GM13977 (cell line): ENCODE measurements around the gene PSPN.
"Not testable (repeated sequence)": the region's sequence is repeated elsewhere in the genome, so short reads cannot be mapped to it uniquely, and the experiment has no call there.

Experiments
- DNase-seq: peaks from one replicate; pipeline ENCODE4 v3.0.0; 2012; ENCODE audit warnings: low spot score
- in situ Hi-C: fragments of 300-500 bp; cut with MboI; formaldehyde crosslinking; loops from one replicate; pipeline ENCODE4 v1.12.0; 2022; ENCODE audit warnings: low sequenced_read_pairs, low pct_unique_long_range_greater_than_20kb, mixed read lengths, inconsistent platforms; ENCODE audit not compliant: unreplicated experiment
- TF ChIP-seq, protein P1 (sequence below): IDR thresholded peaks from 2 replicates; pipeline ENCODE4 v1.5.1; 2012; ENCODE audit warnings: mild to moderate bottlenecking, control low read depth; ENCODE audit not compliant: insufficient read depth; ENCODE audit errors: extremely low read depth, missing control alignments

PSPN gene

GRCh38 chr19:6359568-6360341 is 16.0 kb downstream of the PSPN start:
- no peak for DNase-seq
- in situ Hi-C loops, result no loop called here
- TF ChIP-seq, protein P1, sequence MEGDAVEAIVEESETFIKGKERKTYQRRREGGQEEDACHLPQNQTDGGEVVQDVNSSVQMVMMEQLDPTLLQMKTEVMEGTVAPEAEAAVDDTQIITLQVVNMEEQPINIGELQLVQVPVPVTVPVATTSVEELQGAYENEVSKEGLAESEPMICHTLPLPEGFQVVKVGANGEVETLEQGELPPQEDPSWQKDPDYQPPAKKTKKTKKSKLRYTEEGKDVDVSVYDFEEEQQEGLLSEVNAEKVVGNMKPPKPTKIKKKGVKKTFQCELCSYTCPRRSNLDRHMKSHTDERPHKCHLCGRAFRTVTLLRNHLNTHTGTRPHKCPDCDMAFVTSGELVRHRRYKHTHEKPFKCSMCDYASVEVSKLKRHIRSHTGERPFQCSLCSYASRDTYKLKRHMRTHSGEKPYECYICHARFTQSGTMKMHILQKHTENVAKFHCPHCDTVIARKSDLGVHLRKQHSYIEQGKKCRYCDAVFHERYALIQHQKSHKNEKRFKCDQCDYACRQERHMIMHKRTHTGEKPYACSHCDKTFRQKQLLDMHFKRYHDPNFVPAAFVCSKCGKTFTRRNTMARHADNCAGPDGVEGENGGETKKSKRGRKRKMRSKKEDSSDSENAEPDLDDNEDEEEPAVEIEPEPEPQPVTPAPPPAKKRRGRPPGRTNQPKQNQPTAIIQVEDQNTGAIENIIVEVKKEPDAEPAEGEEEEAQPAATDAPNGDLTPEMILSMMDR, result no peak

DNA sequence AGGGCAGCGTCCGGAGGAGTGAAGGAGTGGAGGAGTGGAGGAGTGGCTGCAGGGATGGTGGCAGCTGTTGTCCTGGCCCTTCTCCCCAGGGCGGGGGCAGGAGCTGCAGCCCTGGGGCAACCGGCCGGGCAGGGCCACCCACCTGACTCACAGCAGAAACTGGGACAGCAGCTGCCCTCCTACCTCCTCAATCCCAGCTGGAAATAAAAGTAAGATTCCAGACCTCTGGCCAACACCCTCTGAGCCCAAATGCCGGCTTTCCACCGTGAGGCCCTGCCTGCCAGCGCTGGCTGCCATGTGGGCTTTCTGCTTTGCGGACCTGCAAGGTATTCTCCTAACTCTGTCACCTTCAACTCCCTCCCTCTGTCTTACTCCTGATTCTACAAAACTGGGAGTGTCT is 17.7 kb downstream of the PSPN start:
- TF ChIP-seq, protein P1, result no peak
- DNase-seq, result no peak
- in situ Hi-C loops, result no loop called here

GRCh38 chr19:6357174-6357573 is 18.6 kb downstream of the PSPN start:
- no peak for DNase-seq
- in situ Hi-C loops, result no loop called here
- TF ChIP-seq, protein P1, result no peak

DNA sequence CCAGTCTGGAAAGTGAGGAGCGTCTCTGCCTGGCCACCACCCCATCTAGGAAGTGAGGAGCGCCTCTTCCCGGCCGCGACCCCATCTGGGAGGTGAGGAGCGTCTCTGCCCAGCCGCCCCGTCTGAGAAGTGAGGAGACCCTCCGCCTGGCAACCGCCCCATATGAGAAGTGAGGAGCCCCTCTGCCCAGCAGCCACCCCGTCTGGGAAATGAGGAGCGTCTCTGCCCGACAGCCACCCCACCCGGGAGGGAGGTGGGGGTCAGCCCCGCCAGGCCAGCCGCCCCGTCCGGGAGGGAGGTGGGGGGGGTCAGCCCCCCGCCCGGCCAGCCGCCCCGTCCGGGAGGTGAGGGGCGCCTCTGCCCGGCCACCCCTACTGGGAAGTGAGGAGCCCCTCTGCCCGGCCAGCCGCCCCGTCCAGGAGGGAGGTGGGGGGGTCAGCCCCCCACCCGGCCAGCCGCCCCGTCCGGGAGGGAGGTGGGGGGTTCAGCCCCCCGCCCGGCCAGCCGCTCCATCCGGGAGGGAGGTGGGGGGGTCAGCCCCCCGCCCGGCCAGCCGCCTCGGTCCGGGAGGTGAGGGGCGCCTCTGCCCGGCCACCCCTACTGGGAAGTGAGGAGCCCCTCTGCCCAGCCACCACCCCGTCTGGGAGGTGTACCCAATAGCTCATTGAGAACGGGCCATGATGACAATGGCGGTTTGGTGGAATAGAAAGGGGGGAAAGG is 20.3 kb downstream of the PSPN start:
- in situ Hi-C loops, DNase-seq: not testable (repeated sequence)

- DNase-seq, result no peak
- in situ Hi-C loops, result no loop called here
- TF ChIP-seq, protein P1, result peak; percentile 27
Observed at GRCh38 chr19:6354098-6354674, 21.5 kb downstream of the PSPN start.

- TF ChIP-seq, protein P1, result no peak
- in situ Hi-C loops, result no loop called here
- no peak for DNase-seq
Observed at GRCh38 chr19:6352381-6353165, 23.2 kb downstream of the PSPN start.
